ENCODE data around the gene LDAH.

Gene LDAH

GRCh38 chr2:20661421-20662307 is 161.2 kb downstream of the LDAH start:
- Histone ChIP-seq H3K9ac (ENCODE audit: low read length) (no peak overlapping the region), H3K4me3 (ENCODE audit: low read length) (no peak overlapping the region), H3K27me3 (ENCODE audit: control insufficient read depth, insufficient read depth, low read length) (peaks cover 61% of the 10 kb centered on the region), H3K9me3 (ENCODE audit: control insufficient read depth, low read length) (no peaks in the 10 kb centered on the region), H3K36me3 (ENCODE audit: control insufficient read depth, insufficient read depth, low read length) (no peaks in the 10 kb centered on the region), H3K4me1 (ENCODE audit: control insufficient read depth, insufficient read depth, low read length) (peaks cover 15% of the 10 kb centered on the region)

GRCh38 chr2:20660506-20661420 is 162.1 kb downstream of the LDAH start:
- no peak overlapping the region for H3K9ac ChIP-seq (ENCODE audit: low read length)
- H3K27me3 ChIP-seq (ENCODE audit: control insufficient read depth, insufficient read depth, low read length): peaks cover 52% of the 10 kb centered on the region
- no peaks in the 10 kb centered on the region for H3K36me3 ChIP-seq (ENCODE audit: control insufficient read depth, insufficient read depth, low read length)
- H3K4me1 ChIP-seq (ENCODE audit: control insufficient read depth, insufficient read depth, low read length): peaks cover 12% of the 10 kb centered on the region
- H3K9me3 ChIP-seq (ENCODE audit: control insufficient read depth, low read length): no peaks in the 10 kb centered on the region
- H3K4me3 ChIP-seq (ENCODE audit: low read length): no peak overlapping the region

GRCh38 chr2:20657522-20658235 is 165.2 kb downstream of the LDAH start:
- H3K4me3 ChIP-seq (ENCODE audit: low read length): no peak overlapping the region
- peaks cover 4% of the 10 kb centered on the region for H3K4me1 ChIP-seq (ENCODE audit: control insufficient read depth, insufficient read depth, low read length)
- no peak overlapping the region for H3K9ac ChIP-seq (ENCODE audit: low read length)
- H3K36me3 ChIP-seq (ENCODE audit: control insufficient read depth, insufficient read depth, low read length): no peaks in the 10 kb centered on the region
- H3K9me3 ChIP-seq (ENCODE audit: control insufficient read depth, low read length): no peaks in the 10 kb centered on the region
- peaks cover 22% of the 10 kb centered on the region for H3K27me3 ChIP-seq (ENCODE audit: control insufficient read depth, insufficient read depth, low read length)

- Histone ChIP-seq H3K27me3 (ENCODE audit: control insufficient read depth, insufficient read depth, low read length) (peaks cover 11% of the 10 kb centered on the region), H3K4me3 (ENCODE audit: low read length) (no peak overlapping the region), H3K9me3 (ENCODE audit: control insufficient read depth, low read length) (no peaks in the 10 kb centered on the region), H3K9ac (ENCODE audit: low read length) (no peak overlapping the region), H3K36me3 (ENCODE audit: control insufficient read depth, insufficient read depth, low read length) (no peaks in the 10 kb centered on the region), H3K4me1 (ENCODE audit: control insufficient read depth, insufficient read depth, low read length) (peaks cover 6% of the 10 kb centered on the region)
These were observed 166.3 kb downstream of the LDAH start for GRCh38 chr2:20656561-20656960.

GRCh38 chr2:20654535-20654813 is 168.4 kb downstream of the LDAH start:
- Histone ChIP-seq H3K9ac (ENCODE audit: low read length) (no peak overlapping the region), H3K27me3 (ENCODE audit: control insufficient read depth, insufficient read depth, low read length) (peaks cover 7% of the 10 kb centered on the region), H3K36me3 (ENCODE audit: control insufficient read depth, insufficient read depth, low read length) (no peaks in the 10 kb centered on the region), H3K9me3 (ENCODE audit: control insufficient read depth, low read length) (no peaks in the 10 kb centered on the region), H3K4me1 (ENCODE audit: control insufficient read depth, insufficient read depth, low read length) (peaks cover 15% of the 10 kb centered on the region), H3K4me3 (ENCODE audit: low read length) (no peak overlapping the region)

GRCh38 chr2:20653695-20654534 is 169.0 kb downstream of the LDAH start:
- no peak overlapping the region for H3K4me3 ChIP-seq (ENCODE audit: low read length)
- H3K9ac ChIP-seq (ENCODE audit: low read length): no peak overlapping the region
- no peaks in the 10 kb centered on the region for H3K36me3 ChIP-seq (ENCODE audit: control insufficient read depth, insufficient read depth, low read length)
- no peaks in the 10 kb centered on the region for H3K9me3 ChIP-seq (ENCODE audit: control insufficient read depth, low read length)
- peaks cover 2% of the 10 kb centered on the region for H3K27me3 ChIP-seq (ENCODE audit: control insufficient read depth, insufficient read depth, low read length)
- peaks cover 20% of the 10 kb centered on the region for H3K4me1 ChIP-seq (ENCODE audit: control insufficient read depth, insufficient read depth, low read length)

GRCh38 chr2:20652673-20653575 is 170.0 kb downstream of the LDAH start:
- H3K27me3 ChIP-seq (ENCODE audit: control insufficient read depth, insufficient read depth, low read length): no peaks in the 10 kb centered on the region
- H3K9me3 ChIP-seq (ENCODE audit: control insufficient read depth, low read length): no peaks in the 10 kb centered on the region
- peaks cover 30% of the 10 kb centered on the region for H3K4me1 ChIP-seq (ENCODE audit: control insufficient read depth, insufficient read depth, low read length)
- H3K9ac ChIP-seq (ENCODE audit: low read length): no peak overlapping the region
- no peaks in the 10 kb centered on the region for H3K36me3 ChIP-seq (ENCODE audit: control insufficient read depth, insufficient read depth, low read length)
- H3K4me3 ChIP-seq (ENCODE audit: low read length): no peak overlapping the region

- peaks cover 30% of the 10 kb centered on the region for H3K4me1 ChIP-seq (ENCODE audit: control insufficient read depth, insufficient read depth, low read length)
- no peaks in the 10 kb centered on the region for H3K27me3 ChIP-seq (ENCODE audit: control insufficient read depth, insufficient read depth, low read length)
- H3K4me3 ChIP-seq (ENCODE audit: low read length): no peak overlapping the region
- no peaks in the 10 kb centered on the region for H3K9me3 ChIP-seq (ENCODE audit: control insufficient read depth, low read length)
- no peaks in the 10 kb centered on the region for H3K36me3 ChIP-seq (ENCODE audit: control insufficient read depth, insufficient read depth, low read length)
- no peak overlapping the region for H3K9ac ChIP-seq (ENCODE audit: low read length)
These were observed 170.8 kb downstream of the LDAH start for GRCh38 chr2:20652141-20652540.

GRCh38 chr2:20651731-20652099 is 171.2 kb downstream of the LDAH start:
- no peaks in the 10 kb centered on the region for H3K36me3 ChIP-seq (ENCODE audit: control insufficient read depth, insufficient read depth, low read length)
- peak overlapping the region; percentile 75 for H3K9ac ChIP-seq (ENCODE audit: low read length)
- H3K9me3 ChIP-seq (ENCODE audit: control insufficient read depth, low read length): no peaks in the 10 kb centered on the region
- H3K4me3 ChIP-seq (ENCODE audit: low read length): peak overlapping the region; percentile 21
- no peaks in the 10 kb centered on the region for H3K27me3 ChIP-seq (ENCODE audit: control insufficient read depth, insufficient read depth, low read length)
- peaks cover 30% of the 10 kb centered on the region for H3K4me1 ChIP-seq (ENCODE audit: control insufficient read depth, insufficient read depth, low read length)

GRCh38 chr2:20650877-20651730 is 171.8 kb downstream of the LDAH start, which contains the start of gene HS1BP3:
HS1BP3 (minus strand) TSS chr2:20651098; CDS start chr2:20651063, 35 bp downstream.
- no peaks in the 10 kb centered on the region for H3K27me3 ChIP-seq (ENCODE audit: control insufficient read depth, insufficient read depth, low read length)
- H3K36me3 ChIP-seq (ENCODE audit: control insufficient read depth, insufficient read depth, low read length): no peaks in the 10 kb centered on the region

More at GRCh38 chr2:20650877-20651730, 171.8 kb downstream of the LDAH start, which contains the start of gene HS1BP3:
- H3K4me1 ChIP-seq (ENCODE audit: control insufficient read depth, insufficient read depth, low read length): peaks cover 30% of the 10 kb centered on the region
- no peaks in the 10 kb centered on the region for H3K9me3 ChIP-seq (ENCODE audit: control insufficient read depth, low read length)
- H3K9ac ChIP-seq (ENCODE audit: low read length): peak within 1 kb of the TSS; percentile 77
- peak within 1 kb of the TSS; percentile 61 for H3K4me3 ChIP-seq (ENCODE audit: low read length)
